HG03066 (cell line): ENCODE measurements around the gene EIF5A2.
"Not testable (repeated sequence)": the region's sequence is repeated elsewhere in the genome, so short reads cannot be mapped to it uniquely, and the experiment has no call there.

ENCODE experiments used
- ATAC-seq: cut with Tn5 transposase; IDR thresholded peaks from one replicate; pipeline ENCODE4 v1.9.1; 2021; ENCODE audit warnings: low read depth; ENCODE audit not compliant: unreplicated experiment

EIF5A2 gene

GRCh38 chr3:170897199-170897598 is 11.2 kb downstream of the EIF5A2 start:
- ATAC-seq = not testable (repeated sequence)

DNA sequence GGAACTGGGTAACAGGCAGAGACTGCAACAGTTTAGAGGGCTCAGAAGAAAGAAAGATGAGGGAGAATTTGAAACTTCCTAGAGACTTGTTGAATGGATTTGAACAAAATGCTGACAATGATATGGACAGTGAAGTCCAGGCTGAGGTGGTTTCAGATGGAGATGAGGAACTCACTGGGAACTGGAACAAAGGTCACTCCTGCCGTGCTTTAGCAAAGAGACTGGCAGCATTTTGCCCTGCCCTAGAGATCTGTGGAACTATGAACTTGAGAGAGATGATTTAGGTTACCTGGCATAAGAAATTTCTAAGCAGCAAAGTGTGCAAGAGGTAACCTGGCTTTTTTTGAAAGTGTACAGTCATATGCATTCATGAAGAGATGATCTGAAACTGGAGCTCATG is 11.7 kb downstream of the EIF5A2 start:
- no peak for ATAC-seq

DNA sequence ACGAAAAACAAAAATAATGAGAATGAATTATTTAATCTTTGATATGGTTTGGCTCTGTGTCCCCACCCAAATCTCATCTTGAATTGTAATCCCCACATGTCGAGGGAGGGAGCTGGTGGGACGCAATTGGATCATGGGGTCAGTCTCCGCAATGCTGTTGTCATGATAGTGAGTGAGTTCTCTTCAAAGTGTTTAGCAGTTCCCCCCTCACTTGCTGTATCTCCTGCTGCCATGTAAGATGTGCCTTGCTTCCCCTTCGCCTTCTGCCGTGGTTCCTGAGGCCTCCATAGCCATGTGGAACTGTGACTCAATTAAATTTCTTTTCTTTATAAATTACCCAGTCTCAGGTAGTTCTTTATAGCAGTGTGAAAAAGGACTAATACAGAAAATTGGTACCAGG is 12.1 kb downstream of the EIF5A2 start:
- not testable (repeated sequence) for ATAC-seq

DNA sequence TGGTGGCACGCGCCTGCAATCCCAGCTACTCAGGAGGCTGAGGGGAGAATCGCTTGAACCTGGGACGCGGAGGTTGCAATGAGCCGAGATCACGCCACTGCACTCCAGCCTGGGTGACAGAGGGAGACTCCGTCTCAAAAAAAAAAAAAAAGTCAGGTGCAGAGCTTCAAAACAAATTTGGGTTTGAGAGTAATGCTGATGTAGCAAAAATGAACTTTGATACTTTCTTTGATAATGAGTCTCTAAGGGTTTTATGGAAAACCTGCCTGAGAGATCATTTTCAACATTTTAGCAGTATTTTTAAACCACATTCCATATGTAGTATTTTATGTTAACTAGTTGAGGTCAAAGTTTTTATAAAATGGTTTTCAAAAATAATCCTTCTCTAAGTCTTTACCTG is 14.5 kb downstream of the EIF5A2 start:
- ATAC-seq = no peak

GRCh38 chr3:170889630-170890029 is 18.8 kb downstream of the EIF5A2 start:
- ATAC-seq = no peak

DNA sequence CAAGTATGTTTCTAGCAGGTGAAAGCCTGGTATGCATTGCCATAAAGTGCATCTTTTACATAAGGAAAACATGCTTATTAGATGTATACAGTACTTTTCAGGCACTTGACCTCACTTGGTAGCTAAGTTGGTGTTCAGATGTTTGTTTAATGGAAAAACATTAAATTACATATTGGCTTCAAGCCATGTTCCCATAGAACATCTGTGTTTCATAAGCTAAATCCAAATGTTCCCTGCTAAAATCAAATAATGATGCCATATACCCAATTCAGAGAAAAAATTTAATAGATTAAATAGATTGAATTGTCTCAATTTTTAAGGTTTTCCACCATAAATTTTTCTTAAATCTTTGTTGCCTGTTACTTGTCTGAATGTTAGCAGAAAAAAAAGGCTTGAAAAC is 19.3 kb downstream of the EIF5A2 start:
- ATAC-seq = no peak

DNA sequence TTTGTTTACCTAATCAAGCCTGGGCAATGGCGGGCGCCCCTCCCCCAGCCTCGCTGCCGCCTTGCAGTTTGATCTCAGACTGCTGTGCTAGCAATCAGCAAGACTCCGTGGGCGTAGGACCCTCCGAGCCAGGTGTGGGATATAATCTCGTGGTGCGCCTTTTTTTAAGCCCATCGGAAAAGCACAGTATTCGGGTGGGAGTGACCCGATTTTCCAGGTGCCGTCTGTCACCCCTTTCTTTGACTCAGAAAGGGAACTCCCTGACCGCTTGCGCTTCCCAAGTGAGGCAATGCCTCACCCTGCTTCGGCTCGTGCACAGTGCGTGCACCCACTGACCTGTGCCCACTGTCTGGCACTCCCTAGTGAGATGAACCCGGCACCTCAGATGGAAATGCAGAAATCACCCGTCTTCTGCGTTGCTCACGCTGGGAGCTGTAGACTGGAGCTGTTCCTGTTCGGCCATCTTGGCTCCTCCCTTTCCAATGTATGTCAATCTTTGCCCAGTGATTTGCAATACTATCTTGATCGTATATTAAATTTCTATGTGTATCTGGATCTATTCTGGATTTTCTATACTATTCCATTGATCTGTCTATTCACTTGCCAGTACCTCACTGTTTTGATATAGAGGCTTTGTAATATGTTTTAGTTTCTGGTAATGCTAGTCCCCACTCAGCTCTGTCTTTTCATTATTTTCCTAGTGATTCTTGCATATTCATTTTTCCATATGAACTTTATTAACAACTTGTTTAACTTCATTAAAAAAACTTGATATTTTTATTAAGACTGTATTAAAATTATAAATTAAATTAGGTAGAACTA is 24.1 kb downstream of the EIF5A2 start:
- not testable (repeated sequence) for ATAC-seq

- ATAC-seq = not testable (repeated sequence)
Observed at GRCh38 chr3:170878688-170879087, 29.7 kb downstream of the EIF5A2 start.

- not testable (repeated sequence) for ATAC-seq
Observed at GRCh38 chr3:170877311-170877710, 31.1 kb downstream of the EIF5A2 start.

DNA sequence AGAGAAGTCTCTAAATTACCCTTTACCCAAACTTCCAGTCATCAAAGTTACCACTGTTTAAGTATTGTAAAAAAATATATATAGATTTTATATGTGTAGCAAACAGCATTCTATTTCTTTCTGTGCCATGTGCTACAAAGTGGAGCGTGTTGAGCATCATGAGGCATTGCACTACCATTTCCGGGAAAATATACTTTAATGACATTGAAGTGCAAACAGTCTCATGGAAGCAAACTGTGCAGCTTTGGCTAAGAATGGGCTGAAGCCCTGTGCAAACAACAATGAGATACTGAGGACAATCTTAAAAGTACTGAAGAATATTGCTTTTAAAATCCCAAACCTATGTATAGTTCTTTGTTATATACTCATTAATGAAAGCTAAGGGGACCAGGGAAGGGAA is 31.9 kb downstream of the EIF5A2 start:
- no peak for ATAC-seq

- ATAC-seq = peak; percentile 96
Observed at GRCh38 chr3:170869645-170870593, 38.5 kb downstream of the EIF5A2 start, which contains the start of gene RPL22L1. RPL22L1 (minus strand) TSS chr3:170870195; CDS start chr3:170870167, 28 bp downstream.

DNA sequence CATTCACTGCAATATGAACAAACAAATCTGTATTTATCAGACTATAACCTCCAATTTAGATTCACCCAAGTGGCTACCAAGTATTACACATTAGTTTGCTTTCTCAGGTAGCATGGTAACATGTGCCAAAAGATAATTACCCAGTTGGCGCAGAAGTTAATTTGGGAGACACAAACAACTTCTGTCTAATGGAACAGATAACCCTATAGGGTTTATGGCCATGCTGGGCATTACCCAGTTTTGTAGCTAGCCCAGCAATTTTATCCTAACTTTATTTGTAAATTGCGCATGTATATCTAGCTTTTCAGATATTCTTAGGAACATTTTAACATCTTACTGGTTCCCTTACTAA is 39.2 kb downstream of the EIF5A2 start:
- ATAC-seq = no peak

DNA sequence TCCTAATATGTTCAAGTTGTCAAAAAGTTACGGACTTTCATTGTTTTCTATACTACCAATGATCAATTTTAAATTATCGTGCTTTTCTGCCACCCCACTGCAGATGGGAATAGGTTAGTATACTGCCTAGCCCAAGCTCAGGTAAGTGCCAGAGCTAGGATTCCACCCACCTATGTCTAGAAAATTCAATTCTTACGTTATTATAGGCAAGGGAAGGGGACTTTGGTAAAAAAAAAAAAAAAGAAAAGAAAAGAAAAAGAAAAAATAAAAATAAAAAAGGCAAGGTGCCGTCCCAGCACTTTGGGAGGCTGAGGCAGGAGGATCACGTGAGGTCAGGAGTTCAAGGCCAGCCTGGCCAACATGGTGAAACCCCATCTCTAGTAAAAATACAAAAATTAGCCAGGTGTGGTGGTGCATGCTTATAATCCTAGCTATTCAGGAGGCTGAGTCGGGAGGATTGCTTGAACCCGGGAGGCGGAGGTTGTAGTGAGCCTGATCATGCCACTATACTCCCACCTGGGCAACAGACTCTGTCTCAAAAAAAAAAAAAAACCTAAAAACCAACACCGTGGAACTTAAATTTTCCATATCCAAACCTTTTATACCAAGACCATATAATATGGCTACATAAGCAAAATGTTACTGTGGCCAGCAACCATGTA is 39.7 kb downstream of the EIF5A2 start:
- no peak for ATAC-seq

DNA sequence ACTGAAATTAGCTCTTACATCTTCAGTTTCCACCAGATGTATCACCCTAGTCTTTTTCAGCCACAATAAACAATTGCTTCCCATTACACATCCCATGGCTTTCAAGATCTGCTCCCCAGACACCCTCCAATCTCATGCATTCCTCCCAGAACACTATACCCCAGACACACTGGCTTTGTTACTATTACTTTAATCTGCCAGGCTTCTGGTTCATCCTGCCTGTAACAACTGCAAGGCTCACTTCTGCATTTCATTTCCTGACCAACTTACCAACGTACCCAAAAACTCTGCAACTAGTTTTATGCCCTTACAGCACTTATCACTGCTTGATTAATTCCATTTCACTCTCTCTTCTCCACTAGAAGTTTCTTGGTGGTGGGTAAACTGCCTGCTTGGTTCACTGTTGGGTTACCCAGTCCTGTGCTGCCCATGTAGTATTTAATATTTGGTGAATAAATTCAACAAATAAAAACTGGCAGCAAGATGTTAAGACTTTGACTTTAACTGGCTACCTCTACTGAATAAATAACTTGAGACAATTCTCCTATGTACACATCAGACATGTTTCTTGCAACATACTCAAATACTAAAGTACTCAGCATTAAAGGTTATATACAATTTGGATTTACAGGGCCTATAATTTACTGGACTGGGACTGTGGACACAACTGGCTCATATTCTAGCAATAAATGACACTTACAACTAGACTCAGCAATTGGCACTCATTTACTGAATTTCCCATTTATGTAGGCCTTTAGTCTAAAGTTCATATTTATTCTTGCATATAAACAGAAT is 41.1 kb downstream of the EIF5A2 start:
- no peak for ATAC-seq

DNA sequence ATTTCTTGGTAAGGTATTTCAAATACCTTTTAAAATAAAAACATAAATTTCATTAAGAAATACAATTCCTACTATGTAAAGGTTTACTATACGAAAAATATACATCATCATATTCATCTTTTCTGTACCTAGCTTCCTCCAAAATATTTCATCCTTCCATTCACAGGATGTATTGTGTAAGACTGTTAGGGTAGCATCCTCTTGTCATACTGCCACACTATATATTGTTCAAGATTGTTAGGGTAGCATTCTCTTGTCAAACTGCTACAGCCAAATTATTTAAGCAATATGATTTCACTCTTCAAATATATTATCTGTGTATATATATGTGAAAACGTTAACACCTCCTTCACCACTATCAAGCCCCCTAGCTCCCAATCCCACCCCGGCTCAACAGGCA is 41.9 kb downstream of the EIF5A2 start:
- no peak for ATAC-seq

- no peak for ATAC-seq
Observed at GRCh38 chr3:170865209-170866094, 43.0 kb downstream of the EIF5A2 start.

DNA sequence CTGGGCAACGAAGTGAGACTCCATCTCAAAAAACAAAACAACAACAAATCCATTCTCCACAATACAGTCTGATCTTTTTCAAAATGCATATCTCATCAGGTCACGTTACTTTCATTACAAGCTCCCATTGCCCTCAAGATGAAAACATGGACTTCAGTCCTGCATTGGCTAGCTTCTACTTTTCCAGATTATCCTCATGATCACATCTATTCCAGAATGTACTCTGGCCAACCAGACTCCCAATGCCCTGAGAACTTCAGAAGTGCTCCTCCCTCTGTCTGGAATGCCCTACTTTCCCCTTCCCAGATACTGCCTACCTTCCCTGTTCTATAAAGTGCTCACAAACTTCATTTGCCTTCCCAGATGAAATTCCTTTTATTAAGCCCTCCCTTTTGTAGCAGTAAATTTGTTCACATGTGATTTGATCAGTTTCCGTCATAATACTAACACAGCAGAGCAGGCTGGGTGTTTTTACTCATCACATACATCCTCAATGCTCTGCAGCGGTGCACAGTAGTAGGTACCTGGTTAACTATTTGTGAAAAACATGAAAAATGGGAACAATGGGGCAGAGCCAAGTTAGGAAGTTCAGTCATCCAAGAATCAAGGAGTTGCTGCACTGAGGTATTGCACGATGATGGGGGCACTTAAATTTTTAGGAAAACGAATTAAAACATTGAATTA is 43.8 kb downstream of the EIF5A2 start:
- no peak for ATAC-seq

DNA sequence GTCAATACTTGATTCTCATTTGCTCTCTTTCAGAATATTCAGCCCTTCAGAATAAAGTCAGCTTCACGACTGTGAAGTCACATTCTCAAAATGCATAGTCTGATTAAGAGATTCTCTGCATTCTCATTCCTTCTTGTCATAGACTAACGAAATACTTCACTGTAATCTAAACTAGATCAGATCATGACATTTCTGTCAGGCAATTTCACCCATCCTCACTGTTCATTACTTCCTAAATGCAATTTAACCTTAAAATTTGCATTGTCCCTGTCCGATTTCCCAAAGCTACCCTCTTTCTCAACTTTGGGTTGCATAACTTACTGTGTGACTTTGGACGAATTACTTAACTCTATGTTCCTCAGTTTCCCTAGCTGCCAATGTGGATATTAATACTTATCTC is 44.6 kb downstream of the EIF5A2 start:
- ATAC-seq = no peak
